HepG2 (cell line): ENCODE measurements around the gene FNDC4. TPM values are rescaled to one million over a fixed set of nuclear protein-coding genes. Genes with fewer than 3 reads are reported as not detected.

Experiments
- CENPX ChIP-seq: sonication (generic); formaldehyde crosslinking; IDR thresholded peaks from 2 replicates; pipeline ENCODE4 v1.9.0; 2021; ENCODE audit warnings: mild to moderate bottlenecking, missing genetic modification reagents, moderate library complexity
- ELF3 ChIP-seq: IDR thresholded peaks from 2 replicates; pipeline ENCODE4 v1.6.1; 2016; ENCODE audit warnings: missing genetic modification reagents, missing compliant biosample characterization
- ELF4 ChIP-seq: sonication (generic); formaldehyde crosslinking; IDR thresholded peaks from 2 replicates; pipeline ENCODE4 v1.5.0; 2020; ENCODE audit warnings: missing genetic modification reagents, mild to moderate bottlenecking, moderate library complexity, borderline replicate concordance
- FOSL1 ChIP-seq: sonication (generic); formaldehyde crosslinking; IDR thresholded peaks from 2 replicates; pipeline ENCODE4 v1.9.0; 2021; ENCODE audit warnings: missing genetic modification reagents, borderline replicate concordance
- PHF21A ChIP-seq: sonication (generic); formaldehyde crosslinking; IDR thresholded peaks from 2 replicates; pipeline ENCODE4 v1.5.0; 2020; ENCODE audit warnings: mild to moderate bottlenecking, missing genetic modification reagents
- RBAK ChIP-seq: sonication (generic); formaldehyde crosslinking; IDR thresholded peaks from 2 replicates; pipeline ENCODE4 v1.5.1; 2020; ENCODE audit warnings: mild to moderate bottlenecking, missing genetic modification reagents
- RXRB ChIP-seq: IDR thresholded peaks from 2 replicates; pipeline ENCODE4 v1.6.1; 2016; ENCODE audit warnings: borderline replicate concordance, missing genetic modification reagents, missing compliant biosample characterization
- SAFB2 ChIP-seq: sonication (generic); formaldehyde crosslinking; IDR thresholded peaks from 2 replicates; pipeline ENCODE4 v1.5.1; 2020; ENCODE audit warnings: missing genetic modification reagents, low read depth, mild to moderate bottlenecking, borderline replicate concordance
- SETDB1 ChIP-seq: sonication (generic); formaldehyde crosslinking; IDR thresholded peaks from 2 replicates; pipeline ENCODE4 v1.5.1; 2020; ENCODE audit warnings: missing genetic modification reagents, mild to moderate bottlenecking, borderline replicate concordance
- SRSF4 ChIP-seq: fragments of 200-400 bp; formaldehyde crosslinking; IDR thresholded peaks from one replicate; pipeline ENCODE4 v1.6.1; 2018; ENCODE audit warnings: mild to moderate bottlenecking, low read depth, low read length, moderate library complexity; ENCODE audit not compliant: poor library complexity, severe bottlenecking
- ZNF430 ChIP-seq: sonication (generic); formaldehyde crosslinking; IDR thresholded peaks from 2 replicates; pipeline ENCODE4 v1.9.0; 2021; ENCODE audit warnings: mild to moderate bottlenecking, missing genetic modification reagents
- ZNF546 ChIP-seq: sonication (generic); formaldehyde crosslinking; conservative IDR thresholded peaks from 2 replicates; pipeline ENCODE4 v1.8.1; 2023; ENCODE audit warnings: mild to moderate bottlenecking, missing genetic modification reagents
- ZNF556 ChIP-seq: sonication (generic); formaldehyde crosslinking; IDR thresholded peaks from 2 replicates; pipeline ENCODE4 v1.4.0; 2020; ENCODE audit warnings: mild to moderate bottlenecking, missing genetic modification reagents, borderline replicate concordance
- ZNF7 ChIP-seq: IDR thresholded peaks from 2 replicates; pipeline ENCODE4 v1.6.1; 2016; ENCODE audit warnings: missing biosample characterization, missing genetic modification reagents
- polyA plus RNA-seq, 8 experiments: library from polyadenylated mRNA; depleted of rRNA in 3 of 8; stranded (reverse) in 7 of 8; unstranded in 1 of 8; fragments of >200 nt; fragmentation: Illumina TruSeq in 4 of 8; extraction: Trizol in 4 of 8; gene quantifications; 2 replicates each; pipeline versions ENCODE4 v1.2.1 to v1.2.3, GENCODE V29; 2011 to 2016; ENCODE audit warnings: low read depth in 4 of 8, missing spikeins in 1 of 8, mixed read lengths in 1 of 8; ENCODE audit not compliant: insufficient read depth in 1 of 8
- total RNA-seq, 5 experiments: library from RNA; depleted of rRNA; stranded (reverse); fragments of >200 nt; fragmentation: Illumina TruSeq; extraction: Trizol; gene quantifications; 2 replicates each; pipeline ENCODE4 v1.2.3, GENCODE V29; 2016; ENCODE audit warnings: low read depth in 1 of 5
- TF ChIP-seq, protein P1 (sequence below): sonication (generic); formaldehyde crosslinking; conservative IDR thresholded peaks from 2 replicates; pipeline ENCODE4 v1.5.0; 2020; ENCODE audit warnings: missing genetic modification reagents
- TF ChIP-seq, protein P2 (sequence below): fragments of 450-650 bp; IDR thresholded peaks from 2 replicates; pipeline ENCODE4 v1.6.1; 2016
- TF ChIP-seq, protein P3 (sequence below): sonication (generic); formaldehyde crosslinking; IDR thresholded peaks from 2 replicates; pipeline ENCODE4 v1.5.1; 2020; ENCODE audit warnings: missing genetic modification reagents, mild to moderate bottlenecking, borderline replicate concordance
- TF ChIP-seq, protein P4 (sequence below): sonication (generic); formaldehyde crosslinking; IDR thresholded peaks from 2 replicates; pipeline ENCODE4 v1.4.0; 2020; ENCODE audit warnings: missing genetic modification reagents
- TF ChIP-seq, protein P5 (sequence below): sonication (generic); formaldehyde crosslinking; IDR thresholded peaks from 2 replicates; pipeline ENCODE4 v1.5.0; 2020; ENCODE audit warnings: missing genetic modification reagents

Gene FNDC4
- total and polyA plus RNA-seq, 2 of the 13 experiments (the other 11 are each of a cell fraction or from before 2014, with no cell fraction given) = 9.0 to 17.4 TPM

DNA sequence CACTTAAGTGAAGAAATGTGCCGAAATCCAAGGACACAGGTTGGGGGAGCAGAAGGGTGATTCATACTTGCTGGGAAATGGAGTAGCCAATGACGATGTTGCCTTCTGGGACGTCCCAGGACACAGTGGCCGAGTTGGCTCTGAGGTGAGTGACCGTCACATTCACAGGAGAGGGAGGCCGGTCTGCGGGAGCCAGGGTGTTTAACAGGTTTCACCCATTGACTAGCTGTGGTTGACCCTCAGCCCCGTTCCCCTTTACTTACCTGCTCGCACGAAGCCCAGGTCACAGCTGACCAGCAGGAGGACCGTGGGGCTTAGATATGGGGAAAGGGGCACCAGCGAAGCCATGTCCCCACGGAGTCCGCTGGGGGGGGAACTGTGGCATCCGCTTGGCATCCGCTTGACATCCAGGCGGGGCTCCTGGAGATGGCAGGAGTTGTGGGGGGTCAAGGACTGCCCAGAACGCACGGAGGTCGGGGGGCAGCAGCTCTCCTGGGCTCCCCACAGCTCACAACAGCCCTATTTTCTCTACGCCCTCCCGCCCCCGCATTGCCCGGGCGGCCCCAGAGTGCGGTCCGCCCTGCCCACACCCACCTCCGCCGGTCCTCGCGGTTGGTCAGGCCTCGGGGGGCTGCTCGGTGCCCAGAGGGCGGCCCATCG is 586 bp downstream of the FNDC4 start (continued):
- TF ChIP-seq PHF21A (CRISPR knock-in tag) = peak; percentile 64; the same call in 1 of the 2 replicates
- TF ChIP-seq, protein P1, sequence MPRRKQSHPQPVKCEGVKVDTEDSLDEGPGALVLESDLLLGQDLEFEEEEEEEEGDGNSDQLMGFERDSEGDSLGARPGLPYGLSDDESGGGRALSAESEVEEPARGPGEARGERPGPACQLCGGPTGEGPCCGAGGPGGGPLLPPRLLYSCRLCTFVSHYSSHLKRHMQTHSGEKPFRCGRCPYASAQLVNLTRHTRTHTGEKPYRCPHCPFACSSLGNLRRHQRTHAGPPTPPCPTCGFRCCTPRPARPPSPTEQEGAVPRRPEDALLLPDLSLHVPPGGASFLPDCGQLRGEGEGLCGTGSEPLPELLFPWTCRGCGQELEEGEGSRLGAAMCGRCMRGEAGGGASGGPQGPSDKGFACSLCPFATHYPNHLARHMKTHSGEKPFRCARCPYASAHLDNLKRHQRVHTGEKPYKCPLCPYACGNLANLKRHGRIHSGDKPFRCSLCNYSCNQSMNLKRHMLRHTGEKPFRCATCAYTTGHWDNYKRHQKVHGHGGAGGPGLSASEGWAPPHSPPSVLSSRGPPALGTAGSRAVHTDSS (CRISPR knock-in tag) = no peak
- TF ChIP-seq SAFB2 (CRISPR knock-in tag) = peak; percentile 69; the same call in 1 of the 2 replicates
- no peak for TF ChIP-seq ZNF7 (CRISPR knock-in tag)
- no peak for TF ChIP-seq ZNF546 (CRISPR knock-in tag)
- TF ChIP-seq SRSF4 = no peak
- TF ChIP-seq, protein P2, sequence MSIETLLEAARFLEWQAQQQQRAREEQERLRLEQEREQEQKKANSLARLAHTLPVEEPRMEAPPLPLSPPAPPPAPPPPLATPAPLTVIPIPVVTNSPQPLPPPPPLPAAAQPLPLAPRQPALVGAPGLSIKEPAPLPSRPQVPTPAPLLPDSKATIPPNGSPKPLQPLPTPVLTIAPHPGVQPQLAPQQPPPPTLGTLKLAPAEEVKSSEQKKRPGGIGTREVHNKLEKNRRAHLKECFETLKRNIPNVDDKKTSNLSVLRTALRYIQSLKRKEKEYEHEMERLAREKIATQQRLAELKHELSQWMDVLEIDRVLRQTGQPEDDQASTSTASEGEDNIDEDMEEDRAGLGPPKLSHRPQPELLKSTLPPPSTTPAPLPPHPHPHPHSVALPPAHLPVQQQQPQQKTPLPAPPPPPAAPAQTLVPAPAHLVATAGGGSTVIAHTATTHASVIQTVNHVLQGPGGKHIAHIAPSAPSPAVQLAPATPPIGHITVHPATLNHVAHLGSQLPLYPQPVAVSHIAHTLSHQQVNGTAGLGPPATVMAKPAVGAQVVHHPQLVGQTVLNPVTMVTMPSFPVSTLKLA = no peak
- no peak for TF ChIP-seq RBAK (CRISPR knock-in tag)
- no peak for TF ChIP-seq SETDB1 (CRISPR knock-in tag)
- TF ChIP-seq, protein P3, sequence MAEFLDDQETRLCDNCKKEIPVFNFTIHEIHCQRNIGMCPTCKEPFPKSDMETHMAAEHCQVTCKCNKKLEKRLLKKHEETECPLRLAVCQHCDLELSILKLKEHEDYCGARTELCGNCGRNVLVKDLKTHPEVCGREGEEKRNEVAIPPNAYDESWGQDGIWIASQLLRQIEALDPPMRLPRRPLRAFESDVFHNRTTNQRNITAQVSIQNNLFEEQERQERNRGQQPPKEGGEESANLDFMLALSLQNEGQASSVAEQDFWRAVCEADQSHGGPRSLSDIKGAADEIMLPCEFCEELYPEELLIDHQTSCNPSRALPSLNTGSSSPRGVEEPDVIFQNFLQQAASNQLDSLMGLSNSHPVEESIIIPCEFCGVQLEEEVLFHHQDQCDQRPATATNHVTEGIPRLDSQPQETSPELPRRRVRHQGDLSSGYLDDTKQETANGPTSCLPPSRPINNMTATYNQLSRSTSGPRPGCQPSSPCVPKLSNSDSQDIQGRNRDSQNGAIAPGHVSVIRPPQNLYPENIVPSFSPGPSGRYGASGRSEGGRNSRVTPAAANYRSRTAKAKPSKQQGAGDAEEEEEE = no peak
- no peak for TF ChIP-seq CENPX (CRISPR knock-in tag)
- TF ChIP-seq ELF3 (CRISPR knock-in tag) = no peak
- TF ChIP-seq RXRB = peak; percentile 35; the same call in 1 of the 2 replicates
- peak; percentile 57; the same call in 1 of the 2 replicates for TF ChIP-seq FOSL1 (CRISPR knock-in tag)
- TF ChIP-seq ZNF556 (CRISPR knock-in tag) = no peak
- TF ChIP-seq ZNF430 (CRISPR knock-in tag) = no peak
- TF ChIP-seq, protein P4, sequence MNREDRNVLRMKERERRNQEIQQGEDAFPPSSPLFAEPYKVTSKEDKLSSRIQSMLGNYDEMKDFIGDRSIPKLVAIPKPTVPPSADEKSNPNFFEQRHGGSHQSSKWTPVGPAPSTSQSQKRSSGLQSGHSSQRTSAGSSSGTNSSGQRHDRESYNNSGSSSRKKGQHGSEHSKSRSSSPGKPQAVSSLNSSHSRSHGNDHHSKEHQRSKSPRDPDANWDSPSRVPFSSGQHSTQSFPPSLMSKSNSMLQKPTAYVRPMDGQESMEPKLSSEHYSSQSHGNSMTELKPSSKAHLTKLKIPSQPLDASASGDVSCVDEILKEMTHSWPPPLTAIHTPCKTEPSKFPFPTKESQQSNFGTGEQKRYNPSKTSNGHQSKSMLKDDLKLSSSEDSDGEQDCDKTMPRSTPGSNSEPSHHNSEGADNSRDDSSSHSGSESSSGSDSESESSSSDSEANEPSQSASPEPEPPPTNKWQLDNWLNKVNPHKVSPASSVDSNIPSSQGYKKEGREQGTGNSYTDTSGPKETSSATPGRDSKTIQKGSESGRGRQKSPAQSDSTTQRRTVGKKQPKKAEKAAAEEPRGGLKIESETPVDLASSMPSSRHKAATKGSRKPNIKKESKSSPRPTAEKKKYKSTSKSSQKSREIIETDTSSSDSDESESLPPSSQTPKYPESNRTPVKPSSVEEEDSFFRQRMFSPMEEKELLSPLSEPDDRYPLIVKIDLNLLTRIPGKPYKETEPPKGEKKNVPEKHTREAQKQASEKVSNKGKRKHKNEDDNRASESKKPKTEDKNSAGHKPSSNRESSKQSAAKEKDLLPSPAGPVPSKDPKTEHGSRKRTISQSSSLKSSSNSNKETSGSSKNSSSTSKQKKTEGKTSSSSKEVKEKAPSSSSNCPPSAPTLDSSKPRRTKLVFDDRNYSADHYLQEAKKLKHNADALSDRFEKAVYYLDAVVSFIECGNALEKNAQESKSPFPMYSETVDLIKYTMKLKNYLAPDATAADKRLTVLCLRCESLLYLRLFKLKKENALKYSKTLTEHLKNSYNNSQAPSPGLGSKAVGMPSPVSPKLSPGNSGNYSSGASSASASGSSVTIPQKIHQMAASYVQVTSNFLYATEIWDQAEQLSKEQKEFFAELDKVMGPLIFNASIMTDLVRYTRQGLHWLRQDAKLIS (CRISPR knock-in tag) = no peak
- TF ChIP-seq, protein P5, sequence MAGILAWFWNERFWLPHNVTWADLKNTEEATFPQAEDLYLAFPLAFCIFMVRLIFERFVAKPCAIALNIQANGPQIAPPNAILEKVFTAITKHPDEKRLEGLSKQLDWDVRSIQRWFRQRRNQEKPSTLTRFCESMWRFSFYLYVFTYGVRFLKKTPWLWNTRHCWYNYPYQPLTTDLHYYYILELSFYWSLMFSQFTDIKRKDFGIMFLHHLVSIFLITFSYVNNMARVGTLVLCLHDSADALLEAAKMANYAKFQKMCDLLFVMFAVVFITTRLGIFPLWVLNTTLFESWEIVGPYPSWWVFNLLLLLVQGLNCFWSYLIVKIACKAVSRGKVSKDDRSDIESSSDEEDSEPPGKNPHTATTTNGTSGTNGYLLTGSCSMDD (CRISPR knock-in tag) = no peak
- no peak for TF ChIP-seq ELF4 (CRISPR knock-in tag)
